HG03196 (cell line): ENCODE measurements around the gene SVOP.
"Not testable (repeated sequence)": the region's sequence is repeated elsewhere in the genome, so short reads cannot be mapped to it uniquely, and the experiment has no call there.

ENCODE experiments used
- ATAC-seq: cut with Tn5 transposase; IDR thresholded peaks from one replicate; pipeline ENCODE4 v1.9.1; 2021; ENCODE audit not compliant: unreplicated experiment

SVOP gene

GRCh38 chr12:109033239-109034196, 12.7 kb upstream of the SVOP start:
- ATAC-seq: no peak

DNA sequence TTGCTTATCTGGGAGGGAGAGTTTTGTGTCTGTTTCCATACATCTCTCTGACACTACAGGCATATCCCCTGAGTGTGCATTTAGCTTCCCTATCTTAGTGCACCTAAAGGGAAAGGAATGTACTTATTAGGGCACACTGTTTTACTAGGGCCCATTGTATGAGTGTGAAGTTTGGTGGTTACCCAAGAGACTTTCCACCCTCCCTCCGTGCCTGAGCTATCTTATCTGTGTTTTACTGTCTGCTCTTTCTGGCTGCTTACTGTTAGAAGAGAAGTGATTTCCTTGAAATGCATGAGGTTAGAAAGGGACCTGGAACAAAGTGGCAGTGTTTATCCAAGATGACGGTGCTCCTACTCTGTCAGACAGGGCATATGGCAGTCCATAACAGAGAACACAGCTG, 8.5 kb upstream of the SVOP start:
- ATAC-seq: no peak

DNA sequence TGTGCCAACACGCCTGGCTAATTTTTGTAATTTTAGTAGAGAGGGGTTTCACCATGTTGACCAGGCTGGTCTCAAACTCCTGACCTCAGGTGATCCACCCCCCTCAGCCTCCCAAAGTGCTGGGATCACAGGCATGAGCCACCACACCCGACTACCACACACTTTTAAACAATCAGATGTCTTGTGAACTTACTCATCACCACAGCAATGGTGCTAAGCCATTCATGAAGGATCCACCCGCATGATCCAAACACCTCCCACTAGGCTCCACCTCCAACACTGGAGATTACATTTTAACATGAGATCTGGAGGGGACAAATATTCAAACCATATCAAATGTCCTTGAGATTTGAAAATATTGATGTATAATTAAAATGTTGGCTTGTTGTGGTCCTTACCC, 7.8 kb upstream of the SVOP start:
- not testable (repeated sequence) for ATAC-seq

- no peak for ATAC-seq
Observed at GRCh38 chr12:109027767-109028166, 6.9 kb upstream of the SVOP start.

GRCh38 chr12:109020146-109020795, 597 bp downstream of the SVOP start:
- ATAC-seq: no peak

- ATAC-seq: no peak
Observed at GRCh38 chr12:109018296-109018695, 2.6 kb downstream of the SVOP start.

DNA sequence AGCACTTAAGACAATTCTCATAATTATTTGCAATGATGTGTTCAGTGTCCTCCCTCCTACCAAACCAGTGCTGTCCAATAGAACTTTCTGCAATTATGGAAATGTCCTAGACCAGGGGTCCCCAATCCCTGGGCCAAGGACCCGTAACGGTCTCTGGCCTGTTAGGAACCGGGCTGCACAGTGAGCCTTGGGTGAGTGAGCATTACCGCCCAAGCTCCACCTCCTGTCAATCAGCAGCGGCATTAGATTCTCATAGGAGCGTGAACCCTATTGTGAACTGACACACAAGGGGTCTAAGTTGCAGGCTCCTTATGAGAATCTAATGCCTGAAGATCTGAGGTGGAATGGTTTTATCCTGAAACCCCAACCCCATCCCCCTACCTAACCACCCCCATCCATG, 3.9 kb downstream of the SVOP start:
- no peak for ATAC-seq

- ATAC-seq: no peak
Observed at GRCh38 chr12:109016016-109016415, 4.9 kb downstream of the SVOP start.

GRCh38 chr12:109014984-109015765, 5.7 kb downstream of the SVOP start:
- no peak for ATAC-seq

DNA sequence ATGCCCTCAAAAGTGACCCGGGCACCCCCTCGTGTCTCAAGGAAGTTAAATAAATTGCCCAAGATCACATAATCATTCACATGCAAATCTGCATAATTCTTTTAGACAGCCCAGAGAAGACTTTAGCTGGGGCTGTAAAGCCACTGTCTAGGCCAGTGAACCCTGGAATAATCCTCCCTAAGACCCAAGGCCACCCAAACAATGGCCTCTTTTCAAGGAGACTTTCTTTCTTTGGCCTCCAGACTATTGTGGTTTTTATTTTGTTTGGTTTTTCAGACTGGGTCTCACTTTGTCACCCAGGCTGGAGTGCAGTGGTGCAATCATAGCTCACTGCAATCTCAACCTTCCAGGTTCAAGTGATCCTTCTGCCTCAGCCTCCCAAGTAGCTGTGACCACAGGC, 10.6 kb downstream of the SVOP start:
- no peak for ATAC-seq

- no peak for ATAC-seq
Observed at GRCh38 chr12:109009766-109010165, 11.1 kb downstream of the SVOP start.

- no peak for ATAC-seq
Observed at GRCh38 chr12:109004017-109004416, 16.9 kb downstream of the SVOP start.

GRCh38 chr12:108996320-108996719, 24.5 kb downstream of the SVOP start:
- ATAC-seq: no peak

DNA sequence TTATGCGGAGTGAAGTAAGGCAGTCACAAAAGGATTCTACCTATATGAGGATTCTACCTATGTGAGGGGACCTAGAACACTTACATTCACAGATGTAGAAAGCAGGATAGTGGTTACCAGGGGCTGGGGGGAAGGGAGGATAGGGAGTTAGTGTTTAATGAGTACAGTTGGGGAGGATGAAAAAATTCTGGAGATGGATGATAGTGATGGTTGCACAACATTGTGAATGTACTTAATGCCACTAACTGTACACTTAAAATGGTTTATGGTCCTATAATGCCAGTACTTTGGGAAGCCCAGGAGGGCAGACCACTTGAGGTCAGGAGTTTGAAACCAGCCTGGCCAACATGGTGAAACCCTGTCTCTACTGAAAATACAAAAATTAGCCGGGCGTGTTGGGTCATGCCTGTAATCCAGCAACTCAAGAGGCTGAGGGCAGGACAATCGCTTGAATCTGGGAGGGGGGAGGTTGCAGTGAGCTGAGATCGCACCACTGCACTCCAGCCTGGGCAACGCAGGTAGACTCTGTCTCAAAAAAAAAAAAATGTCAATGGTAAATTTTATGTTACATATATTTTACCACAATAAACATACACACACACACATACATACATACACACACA, 25.4 kb downstream of the SVOP start:
- ATAC-seq: no peak

DNA sequence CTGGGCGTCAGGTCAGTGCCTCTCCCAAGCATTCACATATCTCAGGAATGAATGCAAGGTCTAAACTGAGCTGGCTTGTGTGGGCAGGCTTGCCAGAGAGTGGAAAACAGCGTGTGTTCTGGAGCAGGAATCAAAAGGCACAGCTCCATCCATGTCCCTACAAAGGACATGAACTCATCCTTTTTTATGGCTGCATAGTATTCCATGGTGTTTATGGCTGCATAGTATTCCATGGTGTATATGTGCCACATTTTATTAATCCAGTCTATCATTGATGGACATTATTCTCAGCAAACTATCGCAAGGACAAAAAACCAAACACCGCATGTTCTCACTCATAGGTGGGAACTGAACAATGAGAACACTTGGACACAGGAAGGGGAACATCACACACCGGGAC, 30.8 kb downstream of the SVOP start:
- not testable (repeated sequence) for ATAC-seq

DNA sequence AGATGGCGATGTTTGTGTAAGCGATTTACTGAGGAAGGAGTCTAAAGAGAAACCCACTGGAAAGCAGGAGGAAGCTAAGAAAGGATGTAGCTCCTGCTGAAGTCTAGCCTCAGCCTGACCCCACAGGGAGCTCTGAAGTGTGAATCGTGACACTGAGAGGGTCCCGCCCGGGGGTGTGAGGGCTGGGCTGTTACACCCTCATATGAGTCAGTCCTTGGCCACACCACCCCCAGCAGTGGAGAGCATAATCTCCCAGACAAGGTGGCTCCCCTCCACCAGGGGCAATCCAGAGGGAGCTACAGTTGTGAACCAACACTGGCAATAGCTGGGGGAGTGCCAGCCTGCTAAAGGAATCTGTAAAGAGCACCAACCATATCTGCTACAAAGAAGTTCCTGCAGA, 31.5 kb downstream of the SVOP start:
- no peak for ATAC-seq

GRCh38 chr12:108985750-108986149, 35.1 kb downstream of the SVOP start:
- no peak for ATAC-seq

GRCh38 chr12:108983227-108983626, 37.6 kb downstream of the SVOP start:
- ATAC-seq: no peak

GRCh38 chr12:108982621-108983219, 38.1 kb downstream of the SVOP start:
- ATAC-seq: no peak

- ATAC-seq: no peak
Observed at GRCh38 chr12:108981835-108982234, 39.0 kb downstream of the SVOP start.
